Peyer's patch (tissue), 4 donors: ENCODE results near the gene MTG1.
"Not testable (repeated sequence)": the region's sequence is repeated elsewhere in the genome, so short reads cannot be mapped to it uniquely, and the experiment has no call there.

Experiments
- CTCF ChIP-seq, 6 experiments: fragments of 450-650 bp in 4 of 6; fragments of 200-600 bp in 2 of 6; sonication (generic) in 1 of 6; IDR thresholded peaks; one replicate each; pipeline ENCODE4 v1.5.1; 2017 to 2019; ENCODE audit warnings: antibody characterized with exemption in 6 of 6, mild to moderate bottlenecking in 3 of 6, moderate library complexity in 1 of 6
- POLR2A ChIP-seq, 2 donors: fragments of 450-650 bp; IDR thresholded peaks; one replicate each; pipeline ENCODE4 v1.5.1; 2017; ENCODE audit warnings: antibody characterized with exemption in 2 of 2, mild to moderate bottlenecking in 2 of 2, moderate library complexity in 2 of 2

- not testable (repeated sequence) for TF ChIP-seq CTCF, POLR2A (IDR thresholded peaks at IDR 0.05)
Measured at GRCh38 chr10:133414401-133414800, 20.4 kb downstream of the MTG1 start.
